Measurements from ENCODE around the gene PCSK6. TPM values are rescaled to one million over a fixed set of nuclear protein-coding genes. Genes with fewer than 3 reads are reported as not detected.
A peak's percentile ranks its signal among the peaks of the same experiment; 100 is the strongest.

The PCSK6 gene
- polyA plus RNA-seq, 3 donors = 0.05 to 0.10 TPM; not detected in 1

GRCh38 chr15:101533371-101534140 lies 44.0 kb upstream of the PCSK6 start:
- H2AFZ ChIP-seq (ENCODE audit: insufficient read depth, low read depth, low read length, poor library complexity, severe bottlenecking) = no peak overlapping the region
- no peaks in the 10 kb centered on the region for H3K79me2 ChIP-seq (ENCODE audit: insufficient read depth, low read length)
- H3K36me3 Mint-ChIP-seq = no peaks in the 10 kb centered on the region
- no peaks in the 10 kb centered on the region for H3K9me3 ChIP-seq (replicated peaks in 1 of 2; ENCODE audit: control insufficient read depth in 1 of 2, insufficient read depth in 1 of 2, low read length in 2 of 2)
- TF ChIP-seq CTCF (IDR thresholded peaks at IDR 0.05) = no peak
- DNase-seq = no peak
- peaks cover 0 to 3% (median 0%) of the 10 kb centered on the region in 7 donors for H3K9me3 Mint-ChIP-seq
- H4K20me1 ChIP-seq (ENCODE audit: insufficient read depth, low read length) = no peaks in the 10 kb centered on the region
- no peak overlapping the region for H3K27ac Mint-ChIP-seq
- no peak overlapping the region for H3K4me3 ChIP-seq (replicated peaks in 1 of 3; ENCODE audit: low read depth in 2 of 3, low read length in 3 of 3)
- H3K27me3 ChIP-seq (ENCODE audit: control insufficient read depth in 2 of 2, insufficient read depth in 2 of 2, low read length in 2 of 2) = no peaks in the 10 kb centered on the region
- H3K27ac ChIP-seq (ENCODE audit: low read depth in 1 of 2, low read length in 2 of 2) = no peak overlapping the region
- peaks cover 3% of the 10 kb centered on the region for H3K4me1 Mint-ChIP-seq
- H3K4me1 ChIP-seq (ENCODE audit: control insufficient read depth in 1 of 2, insufficient read depth in 2 of 2, low read length in 2 of 2) = no peaks in the 10 kb centered on the region
- no peaks in the 10 kb centered on the region for H3K36me3 ChIP-seq (replicated peaks in 1 of 2; ENCODE audit: control insufficient read depth in 1 of 2, insufficient read depth in 2 of 2, low read length in 2 of 2)
- no peak overlapping the region for H3K4me3 Mint-ChIP-seq
- WGBS (ENCODE audit: insufficient coverage) = 58% methylated on average over 2 of the region's 13 CpGs
- H3K9ac ChIP-seq (ENCODE audit: insufficient read depth, low read length, poor library complexity, severe bottlenecking) = no peak overlapping the region
- intact Hi-C loops (cut with micrococcal nuclease) = no loop called here
- no peak overlapping the region for H3K4me2 ChIP-seq (replicated peaks; ENCODE audit: extremely low read depth, low read length, poor library complexity, severe bottlenecking)
- H3K27me3 Mint-ChIP-seq (ENCODE audit: low read depth in 3 of 3) = peaks cover 4 to 5% (median 5%) of the 10 kb centered on the region in 3 donors

- H3K27me3 Mint-ChIP-seq (ENCODE audit: low read depth in 3 of 3) = peaks cover 4 to 5% (median 5%) of the 10 kb centered on the region in 3 donors
- Histone ChIP-seq H3K4me3 (replicated peaks in 1 of 3; ENCODE audit: low read depth in 2 of 3, low read length in 3 of 3) (no peak overlapping the region), H3K9ac (ENCODE audit: insufficient read depth, low read length, poor library complexity, severe bottlenecking) (no peak overlapping the region), H2AFZ (ENCODE audit: insufficient read depth, low read depth, low read length, poor library complexity, severe bottlenecking) (no peak overlapping the region), H3K27ac (ENCODE audit: low read depth in 1 of 2, low read length in 2 of 2) (no peak overlapping the region), H3K27me3 (ENCODE audit: control insufficient read depth in 2 of 2, insufficient read depth in 2 of 2, low read length in 2 of 2) (no peaks in the 10 kb centered on the region), H3K79me2 (ENCODE audit: insufficient read depth, low read length) (no peaks in the 10 kb centered on the region), H3K36me3 (replicated peaks in 1 of 2; ENCODE audit: control insufficient read depth in 1 of 2, insufficient read depth in 2 of 2, low read length in 2 of 2) (no peaks in the 10 kb centered on the region), H3K4me1 (ENCODE audit: control insufficient read depth in 1 of 2, insufficient read depth in 2 of 2, low read length in 2 of 2) (no peaks in the 10 kb centered on the region), H4K20me1 (ENCODE audit: insufficient read depth, low read length) (no peaks in the 10 kb centered on the region), H3K4me2 (replicated peaks; ENCODE audit: extremely low read depth, low read length, poor library complexity, severe bottlenecking) (no peak overlapping the region), H3K9me3 (replicated peaks in 1 of 2; ENCODE audit: control insufficient read depth in 1 of 2, insufficient read depth in 1 of 2, low read length in 2 of 2) (no peaks in the 10 kb centered on the region)
- peaks cover 0 to 3% (median 0%) of the 10 kb centered on the region in 7 donors for H3K9me3 Mint-ChIP-seq
- no peak for TF ChIP-seq CTCF (IDR thresholded peaks at IDR 0.05)
- WGBS (ENCODE audit: insufficient coverage) = 91% methylated on average over 3 of the region's 6 CpGs
- intact Hi-C loops (cut with micrococcal nuclease) = no loop called here
- no peak for DNase-seq
- peaks cover 2% of the 10 kb centered on the region for H3K4me1 Mint-ChIP-seq
- no peaks in the 10 kb centered on the region for H3K36me3 Mint-ChIP-seq
- H3K27ac Mint-ChIP-seq = peak overlapping the region in 1 of 7 donors; percentile 34
- no peak overlapping the region for H3K4me3 Mint-ChIP-seq
These were observed 43.4 kb upstream of the PCSK6 start for GRCh38 chr15:101532865-101533264.

All from CD14-positive monocyte (primary cell).